GM21367 (cell line): ENCODE measurements around the gene ACSBG1.

Source experiments
- ATAC-seq: cut with Tn5 transposase; IDR thresholded peaks from one replicate; pipeline ENCODE4 v1.9.1; 2021; ENCODE audit not compliant: unreplicated experiment

Gene ACSBG1

GRCh38 chr15:78222745-78223395 lies 11.5 kb downstream of the ACSBG1 start:
- ATAC-seq, result no peak

- ATAC-seq, result no peak
Measured at GRCh38 chr15:78220713-78221112, 13.7 kb downstream of the ACSBG1 start.

GRCh38 chr15:78216276-78217104 lies 17.9 kb downstream of the ACSBG1 start:
- no peak for ATAC-seq

GRCh38 chr15:78213956-78214355 lies 20.4 kb downstream of the ACSBG1 start:
- ATAC-seq, result no peak

- no peak for ATAC-seq
Measured at GRCh38 chr15:78213425-78213750, 21.0 kb downstream of the ACSBG1 start.

GRCh38 chr15:78212546-78213424 lies 21.6 kb downstream of the ACSBG1 start:
- no peak for ATAC-seq

GRCh38 chr15:78212008-78212407 lies 22.4 kb downstream of the ACSBG1 start:
- ATAC-seq, result no peak

- no peak for ATAC-seq
Measured at GRCh38 chr15:78211189-78211921, 23.0 kb downstream of the ACSBG1 start.

- ATAC-seq, result no peak
Measured at GRCh38 chr15:78210349-78210717, 24.0 kb downstream of the ACSBG1 start.

GRCh38 chr15:78209646-78210348 lies 24.6 kb downstream of the ACSBG1 start:
- no peak for ATAC-seq

- ATAC-seq, result no peak
Measured at GRCh38 chr15:78208887-78209645, 25.3 kb downstream of the ACSBG1 start.

GRCh38 chr15:78208341-78208844 lies 26.0 kb downstream of the ACSBG1 start:
- ATAC-seq, result no peak

- no peak for ATAC-seq
Measured at GRCh38 chr15:78207641-78208340, 26.6 kb downstream of the ACSBG1 start.

GRCh38 chr15:78207110-78207458 lies 27.3 kb downstream of the ACSBG1 start:
- no peak for ATAC-seq

- ATAC-seq, result no peak
Measured at GRCh38 chr15:78206326-78207109, 27.8 kb downstream of the ACSBG1 start.

- no peak for ATAC-seq
Measured at GRCh38 chr15:78205856-78206255, 28.5 kb downstream of the ACSBG1 start.

GRCh38 chr15:78205337-78205736 lies 29.0 kb downstream of the ACSBG1 start:
- no peak for ATAC-seq
